Small intestine (tissue), 7 donors: ENCODE results near the gene MACF1. TPM values are rescaled to one million over a fixed set of nuclear protein-coding genes. Genes with fewer than 3 reads are reported as not detected.
"Not testable (repeated sequence)": the region's sequence is repeated elsewhere in the genome, so short reads cannot be mapped to it uniquely, and the experiment has no call there.

Experiments
- DNase-seq, 2 donors: peaks; one replicate each; pipeline versions ENCODE4 v3.0.0 to v3.0.0-alpha.2; 2013
- FAIRE-seq: peaks from 2 replicates; lab custom pipeline; 2012; peaks lifted over from hg19 to GRCh38; lab: Jason Lieb, UNC
- H3K27ac ChIP-seq, 3 donors: one replicate each; pipeline ENCODE4 v1.5.1; 2013; ENCODE audit warnings: low read length in 2 of 3, mild to moderate bottlenecking in 2 of 3, control low read depth in 1 of 3, inconsistent platforms in 1 of 3, low read depth in 1 of 3, moderate library complexity in 1 of 3
- H3K27me3 ChIP-seq, 3 donors: one replicate each; pipeline ENCODE4 v1.6.1; 2013; ENCODE audit warnings: low read length in 3 of 3, inconsistent platforms in 1 of 3; ENCODE audit not compliant: control insufficient read depth in 3 of 3, insufficient read depth in 3 of 3
- H3K36me3 ChIP-seq, 3 donors: one replicate each; pipeline ENCODE4 v1.6.1; 2013; ENCODE audit warnings: low read length in 3 of 3, inconsistent platforms in 1 of 3, low read depth in 1 of 3, mild to moderate bottlenecking in 1 of 3, moderate library complexity in 1 of 3; ENCODE audit not compliant: control insufficient read depth in 3 of 3, insufficient read depth in 2 of 3
- H3K4me1 ChIP-seq, 3 donors: one replicate each; pipeline ENCODE4 v1.6.1; 2013; ENCODE audit warnings: low read length in 2 of 3, inconsistent platforms in 1 of 3, low read depth in 1 of 3, mild to moderate bottlenecking in 1 of 3, moderate library complexity in 1 of 3; ENCODE audit not compliant: control insufficient read depth in 3 of 3, insufficient read depth in 2 of 3
- H3K4me3 ChIP-seq, 3 donors: one replicate each; pipeline ENCODE4 v1.5.1; 2013; ENCODE audit warnings: low read length in 3 of 3, control low read depth in 1 of 3, inconsistent platforms in 1 of 3, low read depth in 1 of 3, mild to moderate bottlenecking in 1 of 3, moderate library complexity in 1 of 3
- H3K9me3 ChIP-seq, 2 donors: one replicate each; pipeline ENCODE4 v1.6.1; 2013; ENCODE audit warnings: low read depth in 1 of 2, low read length in 1 of 2; ENCODE audit not compliant: control insufficient read depth in 2 of 2, insufficient read depth in 1 of 2
- WGBS, 3 donors: extraction: QIAGEN DNeasy Blood & Tissue Kit; methylation state at CpG; one replicate each; pipeline ENCODE4 v1.1.7; 2013; 5-methylcytosine and 5-hydroxymethylcytosine counted together
- polyA plus RNA-seq, 4 donors: library from polyadenylated mRNA; stranded (reverse) in 3 of 4; unstranded in 1 of 4; fragments of 200-250 nt in 3 of 4; fragments of 120-200 nt in 1 of 4; gene quantifications; one replicate each; pipeline versions ENCODE4 v1.2.1 to v1.2.3, GENCODE V29; 2013
- donor health status: healthy with polysubstance abuse.
- donor health status: control.
- donor health status: control.
- donor health status: Bipolar disorder and iron deficiency.
- donor health status: healthy.

The MACF1 gene
- polyA plus RNA-seq, 4 donors, result 18.1 to 64.8 (median 34.6) TPM

DNA sequence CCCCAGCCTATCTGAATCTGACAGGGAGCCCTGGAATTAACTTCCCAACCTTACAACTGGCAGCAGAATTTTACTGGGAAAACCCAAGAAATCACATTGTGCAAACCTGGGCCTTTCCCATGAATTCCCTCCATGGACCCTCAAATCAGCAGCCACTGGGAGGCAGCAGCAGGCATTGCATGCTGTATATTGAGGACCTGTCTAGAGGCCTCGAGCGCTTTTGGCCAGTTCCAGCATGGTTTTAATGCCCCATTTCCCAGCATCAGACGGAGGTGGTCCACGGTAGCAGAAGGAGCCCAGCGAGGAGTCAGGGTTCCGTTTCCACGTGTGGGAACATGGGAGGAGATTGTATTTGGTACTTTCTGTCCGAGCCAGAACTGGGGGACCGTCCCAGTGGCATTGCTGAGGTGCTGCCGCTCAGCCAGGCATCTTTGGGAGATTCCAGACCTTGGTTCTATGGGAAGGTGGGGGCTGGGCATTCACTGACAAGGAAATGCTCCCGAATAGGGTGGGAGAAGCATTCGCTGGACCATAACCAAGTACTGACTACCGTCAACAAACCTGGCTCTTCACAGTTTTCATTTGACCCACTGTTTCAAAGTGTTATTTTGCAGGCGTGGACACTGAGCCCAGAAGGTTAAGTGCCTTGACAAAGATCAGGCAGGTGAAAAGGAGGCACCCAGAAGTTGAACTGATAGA, 302.9 kb downstream of the MACF1 start:
- Histone ChIP-seq H3K36me3 (no peaks in the 10 kb centered on the region), H3K27ac (no peak overlapping the region), H3K4me1 (no peaks in the 10 kb centered on the region), H3K4me3 (no peak overlapping the region), H3K9me3 (peaks cover 0 to 2% of the 10 kb centered on the region in 2 donors), H3K27me3 (no peaks in the 10 kb centered on the region)
- FAIRE-seq, result no peak
- no peak for DNase-seq
- 82 to 86% (median 85%) methylated on average over 14 of the region's 14 CpGs for WGBS, 3 donors

DNA sequence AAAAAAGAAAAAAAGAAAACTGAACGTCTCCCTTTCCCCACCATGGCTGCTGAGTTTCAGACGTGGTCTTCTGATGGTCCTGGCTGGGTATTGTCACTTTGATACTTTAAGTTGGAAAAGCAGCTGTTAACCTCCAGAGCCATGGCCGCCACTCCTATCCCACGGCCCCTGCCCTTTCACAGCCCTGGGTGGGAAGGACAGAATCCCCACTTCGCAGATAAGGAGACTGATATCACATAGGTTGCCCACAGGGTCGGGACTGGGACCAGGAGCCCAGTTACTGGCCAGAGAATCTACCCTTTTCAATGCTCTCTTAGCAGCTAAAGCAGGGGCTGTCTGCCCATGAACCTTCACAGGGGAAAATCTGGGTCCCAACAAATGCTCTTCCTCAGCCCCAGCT, 303.8 kb downstream of the MACF1 start:
- H3K4me1 ChIP-seq, result no peaks in the 10 kb centered on the region
- 60 to 86% (median 79%) methylated on average over 6 of the region's 6 CpGs for WGBS, 3 donors
- no peak for DNase-seq
- no peaks in the 10 kb centered on the region for H3K36me3 ChIP-seq
- FAIRE-seq, result no peak
- no peak overlapping the region for H3K27ac ChIP-seq
- no peaks in the 10 kb centered on the region for H3K27me3 ChIP-seq
- no peaks in the 10 kb centered on the region for H3K9me3 ChIP-seq
- no peak overlapping the region for H3K4me3 ChIP-seq

DNA sequence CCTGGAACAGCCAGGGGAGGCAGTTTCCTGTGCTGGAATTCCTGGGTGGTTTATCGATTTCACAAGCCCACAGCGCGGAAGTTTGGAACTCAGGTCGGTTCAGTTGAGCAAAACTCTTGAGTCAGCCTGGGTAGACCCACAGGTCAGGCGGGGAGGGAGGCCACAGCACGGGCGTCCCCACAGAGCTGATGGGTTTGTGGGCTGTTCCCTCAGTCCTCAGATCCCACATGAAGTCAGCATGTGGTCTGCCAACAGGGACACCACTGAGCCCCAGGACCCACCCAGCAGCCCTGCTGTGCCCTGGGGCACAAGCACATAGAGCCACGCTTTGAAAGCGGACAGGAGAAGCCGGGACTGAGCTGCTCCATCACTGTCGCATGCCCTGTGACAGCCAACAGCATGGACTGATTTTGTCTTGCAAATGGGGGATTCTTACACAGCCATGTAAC, 304.4 kb downstream of the MACF1 start:
- DNase-seq (no peak), FAIRE-seq (no peak)
- Histone ChIP-seq H3K4me1 (no peaks in the 10 kb centered on the region), H3K4me3 (no peak overlapping the region), H3K36me3 (no peaks in the 10 kb centered on the region), H3K27ac (peak overlapping the region in 1 of 3 donors; percentile 33), H3K27me3 (no peaks in the 10 kb centered on the region), H3K9me3 (no peaks in the 10 kb centered on the region)
- 76 to 85% (median 78%) methylated on average over 11 of the region's 11 CpGs for WGBS, 3 donors

- WGBS, 3 donors, result 57 to 72% (median 58%) methylated on average over 21 to 22 of the region's 22 CpGs
- DNase-seq (no peak), FAIRE-seq (no peak)
- Histone ChIP-seq H3K9me3 (no peaks in the 10 kb centered on the region), H3K27ac (peak overlapping the region in 1 of 3 donors; percentile 33), H3K4me3 (no peak overlapping the region), H3K27me3 (no peaks in the 10 kb centered on the region), H3K4me1 (no peaks in the 10 kb centered on the region), H3K36me3 (no peaks in the 10 kb centered on the region)
These were observed 305.0 kb downstream of the MACF1 start for GRCh38 chr1:39509360-39510009.

DNA sequence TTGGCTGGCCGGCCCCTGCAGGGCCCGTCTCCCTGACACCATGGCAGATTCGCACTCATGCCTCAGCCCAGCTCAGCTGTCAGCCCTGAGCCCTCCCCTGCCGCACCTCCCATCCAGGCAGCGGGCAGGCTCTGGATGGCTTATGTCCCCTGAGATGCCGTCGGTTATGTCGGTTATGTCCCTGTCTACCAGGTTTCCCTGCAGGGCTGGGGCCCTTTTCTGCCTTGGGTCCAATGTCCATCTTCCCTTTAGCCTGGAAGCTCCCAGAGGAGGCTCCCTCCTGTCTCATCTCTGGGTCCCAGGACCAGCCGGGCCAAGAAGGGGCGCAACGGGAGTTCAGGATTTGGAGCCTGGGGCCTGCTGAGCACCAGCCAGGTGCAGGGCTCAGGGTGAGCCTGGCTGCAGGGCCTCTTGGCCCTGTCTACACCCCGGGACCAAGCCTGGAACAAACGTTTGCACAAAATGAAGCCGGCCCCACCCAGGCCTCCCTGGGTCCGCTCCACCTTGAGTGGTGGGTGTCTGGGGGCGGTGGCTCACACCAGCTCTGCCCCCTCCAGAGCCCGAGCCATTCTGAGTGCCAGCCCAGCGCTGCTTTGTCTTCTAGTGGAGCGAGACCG, 306.2 kb downstream of the MACF1 start:
- FAIRE-seq, H3K4me1 ChIP-seq, H3K4me3 ChIP-seq, H3K27ac ChIP-seq, H3K9me3 ChIP-seq, H3K36me3 ChIP-seq, H3K27me3 ChIP-seq: not testable (repeated sequence)
- peak in 1 of 2 donors; percentile 46 for DNase-seq
- WGBS, 3 donors, result 60 to 82% (median 73%) methylated on average over 14 to 16 of the region's 20 CpGs

DNA sequence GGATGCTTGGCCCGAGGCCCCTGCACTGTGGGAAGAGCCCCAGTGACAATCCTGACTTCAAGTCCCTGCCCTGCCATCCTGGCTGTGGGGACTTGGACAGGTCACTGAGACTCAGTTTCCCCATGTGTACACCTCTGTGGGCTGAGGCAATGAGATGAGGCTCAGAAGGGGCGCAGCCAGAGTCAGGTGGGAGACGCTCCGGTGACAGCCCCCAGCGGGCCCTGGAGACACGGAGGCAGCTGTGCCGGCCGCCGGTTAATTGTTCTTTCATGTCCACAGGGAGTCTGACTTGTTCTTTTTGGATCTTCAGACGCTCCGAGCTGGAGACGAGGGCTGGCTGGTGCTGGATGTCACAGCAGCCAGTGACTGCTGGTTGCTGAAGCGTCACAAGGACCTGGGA, 307.0 kb downstream of the MACF1 start:
- not testable (repeated sequence) for H3K36me3 ChIP-seq, FAIRE-seq, DNase-seq, H3K27me3 ChIP-seq, H3K9me3 ChIP-seq, H3K4me1 ChIP-seq, H3K27ac ChIP-seq, H3K4me3 ChIP-seq
- 88 to 93% (median 91%) methylated on average over 8 of the region's 13 CpGs for WGBS, 3 donors

DNA sequence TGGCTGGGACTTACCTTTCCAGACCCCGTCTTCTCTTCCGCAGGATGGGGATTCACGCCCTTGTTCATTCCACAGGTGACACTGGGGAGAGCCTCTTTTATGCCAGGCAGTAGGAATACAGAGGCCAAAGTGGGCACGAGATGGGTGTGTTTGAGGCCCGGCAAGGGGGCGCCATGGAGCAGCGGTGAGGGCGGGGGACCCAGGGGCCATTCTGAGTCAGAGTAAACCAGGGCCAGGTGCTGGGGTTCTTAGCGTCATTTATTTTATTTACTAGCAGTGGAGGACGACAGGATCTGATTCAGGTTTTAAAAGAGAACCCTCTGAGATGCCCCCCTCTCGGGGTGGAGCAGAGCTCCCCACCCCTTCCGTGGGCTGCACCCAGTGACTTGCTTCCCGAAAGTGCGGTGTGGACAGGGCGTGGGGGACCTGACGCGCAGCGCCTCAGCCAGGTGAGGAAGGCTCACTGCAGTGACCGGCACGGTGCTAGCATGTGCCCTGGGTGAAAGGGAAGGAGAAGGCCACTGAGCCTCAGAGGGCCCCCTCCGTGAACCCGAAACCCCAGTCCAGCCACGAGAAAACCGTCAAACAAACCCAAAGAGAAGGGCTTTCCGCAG, 307.8 kb downstream of the MACF1 start:
- H3K4me1 ChIP-seq, FAIRE-seq, H3K27me3 ChIP-seq, H3K9me3 ChIP-seq, H3K4me3 ChIP-seq, DNase-seq, H3K27ac ChIP-seq, H3K36me3 ChIP-seq: not testable (repeated sequence)
- WGBS, 3 donors, result 59 to 74% (median 61%) methylated on average over 5 to 7 of the region's 25 CpGs

DNA sequence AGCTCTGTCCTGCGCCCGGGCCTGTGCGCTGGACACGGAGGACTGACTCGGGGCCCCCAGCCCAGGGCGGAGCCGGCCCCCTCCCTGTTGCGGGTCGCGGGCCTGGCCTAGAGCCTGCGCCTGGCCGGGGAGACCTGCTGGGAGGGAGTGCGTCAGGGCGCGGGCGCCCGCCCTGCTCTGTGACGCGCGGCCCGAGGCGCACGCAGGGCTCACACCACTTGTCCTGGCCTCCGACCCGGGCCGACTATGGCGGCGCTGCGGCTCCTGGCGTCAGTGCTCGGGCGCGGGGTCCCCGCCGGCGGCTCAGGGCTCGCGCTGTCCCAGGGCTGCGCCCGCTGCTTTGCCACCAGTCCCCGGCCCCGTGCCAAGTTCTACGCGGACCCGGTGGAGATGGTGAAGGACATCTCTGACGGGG, 310.2 kb downstream of the MACF1 start:
- H3K36me3 ChIP-seq, H3K4me3 ChIP-seq, FAIRE-seq, DNase-seq, H3K9me3 ChIP-seq, H3K4me1 ChIP-seq, H3K27me3 ChIP-seq, H3K27ac ChIP-seq: not testable (repeated sequence)
- 3 to 10% (median 4%) methylated on average over 3 to 46 of the region's 46 CpGs for WGBS, 3 donors
